ENCODE measurements around the gene ATXN7. TPM values are rescaled to one million over a fixed set of nuclear protein-coding genes. Genes with fewer than 3 reads are reported as not detected.

The ATXN7 gene
- total and polyA plus RNA-seq, 2 of the 4 experiments (the other 2 are of a cell fraction) = 8.6 to 13.6 TPM

GRCh38 chr3:64030741-64031140 is 167.1 kb downstream of the ATXN7 start:
- H3K9ac ChIP-seq (ENCODE audit: low read depth, low read length) = no peak overlapping the region
- no peak overlapping the region for H3K14ac ChIP-seq (replicated peaks; ENCODE audit: low read depth, low read length)
- TF ChIP-seq ELK1 (IDR thresholded peaks at IDR 0.05; ENCODE audit: borderline replicate concordance, low read depth, low read length) (no peak), RCOR1 (IDR thresholded peaks at IDR 0.05; ENCODE audit: insufficient replicate concordance, low read length) (no peak), RAD21 (IDR thresholded peaks at IDR 0.05; ENCODE audit: low read length) (peak; percentile 97), SMC3 (IDR thresholded peaks at IDR 0.05; ENCODE audit: low read depth, low read length) (peak; percentile 97), POLR2A (IDR thresholded peaks at IDR 0.05; ENCODE audit: low read depth, low read length) (peak; percentile 52; the same call in 1 of the 2 replicates), CHD1 (IDR thresholded peaks at IDR 0.05; ENCODE audit: low read depth, low read length) (0 out of 2 replicates have a peak, but pooled peaks have one; percentile 68), RFX5 (IDR thresholded peaks at IDR 0.05; ENCODE audit: low read depth, low read length) (no peak), MAFK (IDR thresholded peaks at IDR 0.05; ENCODE audit: low read depth, low read length) (peak; percentile 38), MXI1 (IDR thresholded peaks at IDR 0.05; ENCODE audit: borderline replicate concordance, low read depth, low read length) (no peak), MAZ (IDR thresholded peaks at IDR 0.05; ENCODE audit: borderline replicate concordance, low read depth, low read length) (no peak), CTCF (conservative IDR thresholded peaks at IDR 0.05; ENCODE audit: low read depth, low read length) (peak; percentile 90), CEBPB (IDR thresholded peaks at IDR 0.05; ENCODE audit: low read depth, low read length) (no peak)
- H3K4me1 ChIP-seq (ENCODE audit: control insufficient read depth, insufficient read depth, low read length) = peaks cover 3% of the 10 kb centered on the region; the same call in 1 of the 2 replicates
- no TSS peak for BruUV-seq (replicated peaks)
- peak overlapping the region; percentile 82 for H2AFZ ChIP-seq (replicated peaks; ENCODE audit: low read length, poor library complexity)
- H2BK5ac ChIP-seq (ENCODE audit: low read depth, low read length, poor library complexity, severe bottlenecking) = no peak overlapping the region
- H3K9me1 ChIP-seq (ENCODE audit: insufficient read depth, low read length) = no peaks in the 10 kb centered on the region
- H4K91ac ChIP-seq (ENCODE audit: insufficient read depth, low read depth, low read length) = peak overlapping the region; percentile 43; the same call in 1 of the 2 replicates
- peak overlapping the region; percentile 65 for H3K4me2 ChIP-seq (ENCODE audit: low read depth, low read length)
- dilution Hi-C loops (cut with HindIII; ENCODE audit: low sequenced_read_pairs, unreplicated experiment) = loop anchor here (25.0 kb wide), 1 partner anchor 432 kb away; no protein-coding TSS in a partner anchor
- peak overlapping the region; percentile 12 for H3K4ac ChIP-seq (ENCODE audit: low read depth, low read length)
- H3K23ac ChIP-seq (ENCODE audit: low read depth, low read length) = no peak overlapping the region
- peak overlapping the region; percentile 8 to 50; a peak in 3 of 4 replicates for H4K8ac ChIP-seq (ENCODE audit: low read depth in 2 of 2, low read length in 2 of 2)
- H3K27me3 ChIP-seq (ENCODE audit: control insufficient read depth, insufficient read depth, low read length) = peaks cover 4% of the 10 kb centered on the region
- no peaks in the 10 kb centered on the region; the same call in 1 of the 2 replicates for H3K9me3 ChIP-seq (ENCODE audit: control insufficient read depth, insufficient read depth, low read length)
- no peak overlapping the region for H2AK5ac ChIP-seq (ENCODE audit: low read depth, low read length)
- CTCF ChIA-PET = interaction anchor here (0.6 to 1.6 kb wide), 13 partner anchors 75 to 457 kb away, joined by 3 to 6 read pairs (median 3); no protein-coding TSS in a partner anchor
- H3K79me1 ChIP-seq (ENCODE audit: low read depth in 1 of 2, low read length in 2 of 2) = no peaks in the 10 kb centered on the region
- peak overlapping the region; percentile 5; the same call in 1 of the 2 replicates for H2BK20ac ChIP-seq (ENCODE audit: low read depth, low read length)
- no peaks in the 10 kb centered on the region for H4K20me1 ChIP-seq (ENCODE audit: insufficient read depth, low read length)
- POLR2A ChIA-PET (ENCODE audit: unreplicated experiment) = no interaction called here
- WGBS, 2 experiments (ENCODE audit: extremely low coverage in 2 of 2, insufficient read length in 1 of 2) = 5% methylated on average over 8 of the region's 16 CpGs; no CpG with 5 or more reads in 1 of the 2 experiments
- peak overlapping the region; percentile 26; the same call in 1 of the 3 replicates for H2BK15ac ChIP-seq (ENCODE audit: low read depth, low read length)
- H3K36me3 ChIP-seq (ENCODE audit: control insufficient read depth, insufficient read depth, low read length) = no peaks in the 10 kb centered on the region
- DNase-seq = peak; percentile 60
- in situ Hi-C loops (cut with MboI; ENCODE audit: low sequenced_read_pairs) = loop anchor here (25.0 kb wide), 1 partner anchor 182 kb away; no protein-coding TSS in a partner anchor
- H3K18ac ChIP-seq (ENCODE audit: low read depth, low read length) = no peak overlapping the region
- H3K4me3 ChIP-seq (ENCODE audit: insufficient read depth, low read depth, low read length) = peak overlapping the region; percentile 20; the same call in 1 of the 2 replicates
- H3K27ac ChIP-seq (ENCODE audit: insufficient read depth, low read length) = no peak overlapping the region
- no peak overlapping the region for H2AK9ac ChIP-seq (replicated peaks; ENCODE audit: low read depth, low read length, poor library complexity)
- no peak overlapping the region for H4K5ac ChIP-seq (ENCODE audit: low read depth, low read length)
- peak overlapping the region; percentile 21; the same call in 1 of the 2 replicates for H2BK120ac ChIP-seq (ENCODE audit: low read depth, low read length)
- peak; percentile 97 for ATAC-seq (ENCODE audit: low read depth)
- 0 out of 2 replicates have a peak overlapping the region, but pooled peaks have one; percentile 5 for H3K56ac ChIP-seq (ENCODE audit: extremely low read depth, insufficient read depth, low read length)
- intact Hi-C loops (cut with micrococcal nuclease) = loop anchor here (1.0 to 5.0 kb wide), 6 partner anchors 112 to 454 kb away; partner anchors contain the start of gene PRICKLE2
